Hepatocyte (in vitro differentiated cells): ENCODE results near the gene PSMB7. TPM values are rescaled to one million over a fixed set of nuclear protein-coding genes. Genes with fewer than 3 reads are reported as not detected.

Experiments used
- DNase-seq: peaks from one replicate; pipeline ENCODE4 v3.0.0-alpha.2; 2016; ENCODE audit warnings: low spot score
- H2AFZ ChIP-seq: fragments of 200-600 bp; sonication (generic); 2 replicates; pipeline ENCODE4 v1.6.0; 2016; ENCODE audit warnings: antibody characterized with exemption, mild to moderate bottlenecking
- H3K27ac ChIP-seq: fragments of 200-600 bp; sonication (generic); 2 replicates; pipeline ENCODE4 v1.5.1; 2016; ENCODE audit warnings: mild to moderate bottlenecking
- H3K27me3 ChIP-seq: fragments of 200-600 bp; sonication (generic); 2 replicates; pipeline ENCODE4 v1.6.1; 2016
- H3K36me3 ChIP-seq: fragments of 200-600 bp; sonication (generic); replicated peaks from 2 replicates; pipeline ENCODE4 v1.5.1; 2016; ENCODE audit warnings: low read depth; ENCODE audit not compliant: insufficient read depth
- H3K4me1 ChIP-seq: fragments of 200-600 bp; sonication (generic); 2 replicates; pipeline ENCODE4 v1.5.1; 2016; ENCODE audit warnings: mild to moderate bottlenecking, moderate library complexity; ENCODE audit not compliant: insufficient read depth
- H3K4me2 ChIP-seq: fragments of 200-600 bp; sonication (generic); 2 replicates; pipeline ENCODE4 v1.6.0; 2016
- H3K4me3 ChIP-seq: fragments of 200-600 bp; sonication (generic); 2 replicates; pipeline ENCODE4 v1.5.1; 2016; ENCODE audit warnings: mild to moderate bottlenecking
- H3K79me2 ChIP-seq: fragments of 200-600 bp; sonication (generic); 2 replicates; pipeline ENCODE4 v1.6.0; 2017; ENCODE audit warnings: mild to moderate bottlenecking
- H3K9me2 ChIP-seq: fragments of 200-600 bp; sonication (generic); replicated peaks from 2 replicates; pipeline ENCODE4 v1.6.0; 2017; ENCODE audit warnings: mild to moderate bottlenecking; ENCODE audit not compliant: insufficient read depth
- H3K9me3 ChIP-seq: fragments of 200-600 bp; sonication (generic); 2 replicates; pipeline ENCODE4 v1.5.1; 2016; ENCODE audit warnings: low read depth, mild to moderate bottlenecking
- H4K20me1 ChIP-seq: fragments of 200-600 bp; sonication (generic); 2 replicates; pipeline ENCODE4 v1.6.0; 2016; ENCODE audit warnings: mild to moderate bottlenecking; ENCODE audit not compliant: insufficient read depth, poor library complexity, severe bottlenecking
- EZH2 ChIP-seq: fragments of 200-600 bp; sonication (generic); IDR thresholded peaks from 2 replicates; pipeline ENCODE4 v1.6.1; 2016; ENCODE audit warnings: antibody characterized with exemption, mild to moderate bottlenecking, borderline replicate concordance
- EZH2phosphoT487 ChIP-seq: fragments of 200-600 bp; sonication (generic); IDR thresholded peaks from one replicate; pipeline ENCODE4 v1.6.1; 2018; ENCODE audit warnings: antibody characterized with exemption, mild to moderate bottlenecking, low read depth, moderate library complexity; ENCODE audit not compliant: unreplicated experiment, severe bottlenecking
- WGBS: methylation state at CpG from one replicate; pipeline ENCODE4 v1.1.6; 2016; ENCODE audit warnings: low lambda C conversion rate; ENCODE audit errors: missing lambda C conversion rate; 5-methylcytosine and 5-hydroxymethylcytosine counted together
- polyA plus RNA-seq: library from polyadenylated mRNA; unstranded; fragments of >200 nt; fragmentation: Nextera tagmentation; extraction: Ambion mirVana; gene quantifications from 2 replicates; pipeline ENCODE4 v1.2.1, GENCODE V29; 2016
- total RNA-seq: library from RNA; depleted of rRNA; stranded (reverse); fragments of >200 nt; gene quantifications from 2 replicates; pipeline ENCODE4 v1.2.3, GENCODE V29; 2014
- TF ChIP-seq, protein P1 (sequence below): fragments of 200-600 bp; sonication (generic); IDR thresholded peaks from 2 replicates; pipeline ENCODE4 v1.5.1; 2016; ENCODE audit warnings: antibody characterized with exemption, mild to moderate bottlenecking; ENCODE audit not compliant: poor library complexity

The PSMB7 gene
- total and polyA plus RNA-seq, 2 experiments from 2014 or later: 189 to 197 TPM

DNA sequence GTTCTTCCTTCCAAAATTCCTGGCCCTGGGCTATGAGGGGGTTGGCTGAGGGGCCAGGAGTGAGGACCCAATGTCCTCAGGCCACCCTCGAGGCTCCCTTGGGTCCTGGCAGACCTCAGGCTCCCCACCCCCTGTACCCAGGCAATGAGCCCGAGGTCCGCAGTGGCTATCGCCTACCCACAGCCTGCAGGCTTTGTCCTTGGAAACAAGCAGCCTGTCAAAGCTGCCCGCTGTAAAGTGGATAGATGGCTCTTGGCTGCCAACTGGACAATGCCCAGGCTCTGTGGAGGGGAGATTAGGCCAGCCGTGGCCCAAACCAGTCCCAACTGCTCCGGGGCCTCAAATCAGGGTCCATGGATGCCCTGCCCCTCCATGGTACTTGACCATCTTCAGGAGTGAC, 32.8 kb upstream of the PSMB7 start:
- no peak for DNase-seq
- Histone ChIP-seq H3K9me2 (no peaks in the 10 kb centered on the region), H3K9me3 (no peaks in the 10 kb centered on the region), H3K79me2 (no peaks in the 10 kb centered on the region), H3K36me3 (no peaks in the 10 kb centered on the region), H4K20me1 (no peaks in the 10 kb centered on the region), H2AFZ (no peak overlapping the region), H3K4me1 (peaks cover 8% of the 10 kb centered on the region), H3K27ac (no peak overlapping the region), H3K4me3 (no peak overlapping the region), H3K27me3 (peaks cover 25% of the 10 kb centered on the region), H3K4me2 (no peak overlapping the region)
- TF ChIP-seq EZH2: no peak
- TF ChIP-seq EZH2phosphoT487: no peak
- TF ChIP-seq, protein P1, sequence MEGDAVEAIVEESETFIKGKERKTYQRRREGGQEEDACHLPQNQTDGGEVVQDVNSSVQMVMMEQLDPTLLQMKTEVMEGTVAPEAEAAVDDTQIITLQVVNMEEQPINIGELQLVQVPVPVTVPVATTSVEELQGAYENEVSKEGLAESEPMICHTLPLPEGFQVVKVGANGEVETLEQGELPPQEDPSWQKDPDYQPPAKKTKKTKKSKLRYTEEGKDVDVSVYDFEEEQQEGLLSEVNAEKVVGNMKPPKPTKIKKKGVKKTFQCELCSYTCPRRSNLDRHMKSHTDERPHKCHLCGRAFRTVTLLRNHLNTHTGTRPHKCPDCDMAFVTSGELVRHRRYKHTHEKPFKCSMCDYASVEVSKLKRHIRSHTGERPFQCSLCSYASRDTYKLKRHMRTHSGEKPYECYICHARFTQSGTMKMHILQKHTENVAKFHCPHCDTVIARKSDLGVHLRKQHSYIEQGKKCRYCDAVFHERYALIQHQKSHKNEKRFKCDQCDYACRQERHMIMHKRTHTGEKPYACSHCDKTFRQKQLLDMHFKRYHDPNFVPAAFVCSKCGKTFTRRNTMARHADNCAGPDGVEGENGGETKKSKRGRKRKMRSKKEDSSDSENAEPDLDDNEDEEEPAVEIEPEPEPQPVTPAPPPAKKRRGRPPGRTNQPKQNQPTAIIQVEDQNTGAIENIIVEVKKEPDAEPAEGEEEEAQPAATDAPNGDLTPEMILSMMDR: no peak
- WGBS: 96% methylated on average over 7 of the region's 7 CpGs

DNA sequence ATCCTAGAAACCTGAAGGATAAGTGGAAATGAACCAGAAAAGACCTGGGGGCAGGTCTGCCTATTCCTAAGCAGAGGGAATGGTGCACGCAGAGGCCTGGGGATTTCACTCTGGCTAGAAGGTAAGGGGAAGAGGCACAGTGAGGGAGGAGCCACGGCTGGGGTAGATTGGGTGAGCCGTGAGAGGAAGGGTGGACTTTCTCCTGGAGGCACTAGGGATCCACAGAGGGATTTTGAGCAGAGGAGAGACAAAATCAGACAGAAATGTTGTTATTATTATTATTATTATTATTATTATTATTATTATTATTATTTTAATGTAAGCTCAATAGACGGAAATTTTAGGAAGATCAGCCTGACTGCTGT, 32.0 kb upstream of the PSMB7 start:
- Histone ChIP-seq H3K4me3 (no peak overlapping the region), H3K9me2 (no peaks in the 10 kb centered on the region), H3K36me3 (no peaks in the 10 kb centered on the region), H4K20me1 (no peaks in the 10 kb centered on the region), H2AFZ (no peak overlapping the region), H3K27ac (no peak overlapping the region), H3K79me2 (no peaks in the 10 kb centered on the region), H3K4me1 (peaks cover 8% of the 10 kb centered on the region), H3K27me3 (peaks cover 19% of the 10 kb centered on the region), H3K4me2 (no peak overlapping the region), H3K9me3 (no peaks in the 10 kb centered on the region)
- WGBS: 63% methylated on average over 4 of the region's 4 CpGs
- TF ChIP-seq EZH2phosphoT487 (no peak), EZH2 (no peak)
- TF ChIP-seq, protein P1: no peak
- DNase-seq: no peak

DNA sequence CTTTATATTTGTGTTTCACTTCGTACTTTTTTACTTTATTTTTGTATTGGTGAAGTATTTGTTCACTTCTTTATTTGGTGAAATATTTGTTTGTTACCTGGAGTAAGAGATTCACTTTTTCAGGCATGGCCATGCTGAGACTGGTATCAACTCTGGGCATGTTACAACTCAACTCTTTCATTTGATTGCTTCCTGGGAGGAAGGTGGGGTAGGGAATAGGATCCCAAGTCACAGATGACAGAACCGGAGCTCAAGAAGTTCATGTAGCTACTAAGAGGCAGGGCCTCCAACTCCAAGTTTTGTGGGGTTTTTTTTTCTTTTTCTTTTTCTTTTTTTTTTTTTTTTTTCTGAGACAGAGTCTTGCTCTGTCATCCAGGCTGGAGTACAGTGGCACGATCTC, 28.9 kb upstream of the PSMB7 start:
- 94% methylated on average over 3 of the region's 3 CpGs for WGBS
- Histone ChIP-seq H3K27me3 (no peaks in the 10 kb centered on the region), H3K79me2 (no peaks in the 10 kb centered on the region)

More for the DNA sequence above, 28.9 kb upstream of the PSMB7 start:
- Histone ChIP-seq H3K27ac (no peak overlapping the region), H4K20me1 (no peaks in the 10 kb centered on the region), H3K4me2 (no peak overlapping the region), H2AFZ (no peak overlapping the region), H3K36me3 (no peaks in the 10 kb centered on the region), H3K9me3 (no peaks in the 10 kb centered on the region), H3K4me3 (no peak overlapping the region), H3K9me2 (no peaks in the 10 kb centered on the region), H3K4me1 (no peaks in the 10 kb centered on the region)
- no peak for DNase-seq
- TF ChIP-seq, protein P1: no peak
- TF ChIP-seq EZH2phosphoT487: no peak
- TF ChIP-seq EZH2: no peak
